ENCODE results near the gene YWHAG.
"Not testable (repeated sequence)": the region's sequence is repeated elsewhere in the genome, so short reads cannot be mapped to it uniquely, and the experiment has no call there.

The YWHAG gene

GRCh38 chr7:76314740-76315139 is 44.1 kb downstream of the YWHAG start:
- H3K4me3 Mint-ChIP-seq, H3K36me3 Mint-ChIP-seq, DNase-seq, H3K27ac Mint-ChIP-seq, H3K9me3 Mint-ChIP-seq: not testable (repeated sequence)
- CTCF ChIA-PET: interaction anchor here (0.6 to 5.6 kb wide), 22 partner anchors 11 to 452 kb away, joined by 3 to 73 read pairs (median 4); partner anchors contain the start of genes HSPB1 and YWHAG
- peaks cover 15% of the 10 kb centered on the region for H3K27me3 Mint-ChIP-seq
- H3K4me1 Mint-ChIP-seq: peaks cover 31% of the 10 kb centered on the region

DNA sequence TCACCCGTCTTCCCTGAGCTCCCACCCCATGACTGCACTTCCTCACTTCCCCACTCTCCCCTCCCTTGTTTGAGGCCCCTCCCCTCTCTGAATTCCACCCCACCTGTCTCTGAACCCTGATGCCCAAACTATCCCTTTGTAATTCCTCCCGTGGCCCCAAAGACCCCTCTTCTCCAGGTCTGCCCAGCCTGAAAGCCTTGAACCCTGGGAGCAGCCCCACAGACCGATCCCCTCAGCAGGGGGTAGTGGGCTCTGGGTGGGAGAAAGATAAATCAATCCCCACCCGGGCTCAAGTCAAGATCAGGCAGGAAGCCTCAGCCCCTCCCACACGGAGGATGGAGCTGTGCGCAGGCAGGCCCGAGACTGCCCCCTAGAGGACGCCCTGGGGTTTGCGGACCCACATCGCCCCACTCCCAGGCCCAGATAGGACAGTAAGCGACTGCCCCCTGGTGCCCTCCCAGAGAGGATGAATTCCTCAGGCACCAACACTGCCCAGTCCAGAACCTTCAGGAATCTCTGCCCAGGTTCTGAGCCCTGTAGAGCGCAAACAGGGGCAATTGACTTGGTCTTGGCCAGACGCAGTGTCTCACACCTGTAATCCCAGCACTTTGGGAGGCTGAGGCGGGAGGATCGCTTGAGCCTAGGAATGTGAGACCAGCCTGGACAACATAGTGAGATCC is 44.6 kb downstream of the YWHAG start:
- H3K9me3 Mint-ChIP-seq: no peaks in the 10 kb centered on the region
- peak; percentile 97 for DNase-seq
- CTCF ChIA-PET: interaction anchor here (0.5 to 5.6 kb wide), 33 partner anchors 11 to 451 kb away, joined by 3 to 73 read pairs (median 4); partner anchors contain the start of genes HSPB1 and YWHAG
- no peak overlapping the region for H3K4me3 Mint-ChIP-seq
- H3K4me1 Mint-ChIP-seq: peaks cover 28% of the 10 kb centered on the region
- H3K27ac Mint-ChIP-seq: no peak overlapping the region
- peaks cover 6% of the 10 kb centered on the region for H3K36me3 Mint-ChIP-seq
- H3K27me3 Mint-ChIP-seq: peaks cover 15% of the 10 kb centered on the region

DNA sequence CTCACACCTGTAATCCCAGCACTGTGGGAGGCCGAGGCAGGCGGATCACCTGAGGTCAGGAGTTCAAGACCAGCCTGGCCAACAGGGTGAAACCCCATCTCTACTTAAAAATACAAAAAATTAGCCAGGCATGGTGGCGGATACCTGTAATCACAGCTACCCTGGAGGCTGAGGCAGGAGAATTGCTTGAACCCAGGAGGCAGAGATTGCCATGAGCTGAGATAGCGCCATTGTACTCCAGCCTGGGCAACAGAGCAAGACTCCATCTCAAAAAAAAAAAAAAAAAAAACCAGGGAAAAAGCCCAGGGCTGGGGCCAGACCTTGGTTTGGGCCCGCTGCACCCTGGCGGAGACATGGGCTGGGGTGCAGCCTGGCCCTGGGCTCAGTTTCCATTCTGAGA is 47.0 kb downstream of the YWHAG start:
- not testable (repeated sequence) for H3K27ac Mint-ChIP-seq, DNase-seq, H3K9me3 Mint-ChIP-seq, H3K4me3 Mint-ChIP-seq, H3K36me3 Mint-ChIP-seq
- Mint-ChIP-seq H3K27me3 (peaks cover 15% of the 10 kb centered on the region), H3K4me1 (peaks cover 12% of the 10 kb centered on the region)
- CTCF ChIA-PET: interaction anchor here (2.4 to 5.6 kb wide), 2 partner anchors 14 to 134 kb away, joined by 10 to 73 read pairs; no protein-coding TSS in a partner anchor

GRCh38 chr7:76310102-76310957 is 48.5 kb downstream of the YWHAG start:
- Mint-ChIP-seq H3K4me3 (no peak overlapping the region), H3K27ac (no peak overlapping the region), H3K9me3 (no peaks in the 10 kb centered on the region), H3K36me3 (no peaks in the 10 kb centered on the region), H3K27me3 (peaks cover 15% of the 10 kb centered on the region), H3K4me1 (peaks cover 12% of the 10 kb centered on the region)
- DNase-seq: no peak
- CTCF ChIA-PET: interaction anchor here (1.0 to 5.6 kb wide), 2 partner anchors 19 to 133 kb away, joined by 3 to 73 read pairs; no protein-coding TSS in a partner anchor

- not testable (repeated sequence) for H3K4me3 Mint-ChIP-seq, H3K27ac Mint-ChIP-seq, H3K36me3 Mint-ChIP-seq, H3K9me3 Mint-ChIP-seq, DNase-seq
- peaks cover 15% of the 10 kb centered on the region for H3K27me3 Mint-ChIP-seq
- peaks cover 12% of the 10 kb centered on the region for H3K4me1 Mint-ChIP-seq
- CTCF ChIA-PET: interaction anchor here (1.2 kb wide), 1 partner anchor 9 kb away, joined by 3 read pairs; no protein-coding TSS in a partner anchor
Measured at GRCh38 chr7:76309341-76310101, 49.3 kb downstream of the YWHAG start.

DNA sequence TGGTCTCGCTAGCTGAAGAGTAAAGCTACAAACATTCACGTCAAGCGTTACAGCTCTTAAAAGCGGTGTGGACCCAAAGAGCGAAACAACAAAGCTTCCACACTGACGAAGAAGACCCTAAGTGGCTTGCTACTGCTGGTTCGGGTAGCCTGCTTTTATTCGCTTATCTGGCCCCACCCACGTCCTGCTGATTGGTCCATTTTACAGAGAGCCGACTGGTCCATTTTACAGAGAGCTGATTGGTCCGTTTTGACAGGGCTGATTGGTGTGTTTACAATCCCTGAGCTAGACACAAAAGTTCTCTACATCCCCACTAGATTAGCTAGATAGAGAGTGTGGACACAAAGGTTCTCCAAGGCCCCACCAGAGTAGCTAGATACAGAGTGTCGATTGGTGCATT is 49.9 kb downstream of the YWHAG start:
- H3K27ac Mint-ChIP-seq, H3K36me3 Mint-ChIP-seq, DNase-seq, H3K9me3 Mint-ChIP-seq, H3K4me3 Mint-ChIP-seq: not testable (repeated sequence)
- CTCF ChIA-PET: interaction anchor here (0.9 to 1.2 kb wide), 2 partner anchors 8 to 130 kb away, joined by 3 read pairs; no protein-coding TSS in a partner anchor
- Mint-ChIP-seq H3K27me3 (peaks cover 12% of the 10 kb centered on the region), H3K4me1 (peaks cover 12% of the 10 kb centered on the region)

DNA sequence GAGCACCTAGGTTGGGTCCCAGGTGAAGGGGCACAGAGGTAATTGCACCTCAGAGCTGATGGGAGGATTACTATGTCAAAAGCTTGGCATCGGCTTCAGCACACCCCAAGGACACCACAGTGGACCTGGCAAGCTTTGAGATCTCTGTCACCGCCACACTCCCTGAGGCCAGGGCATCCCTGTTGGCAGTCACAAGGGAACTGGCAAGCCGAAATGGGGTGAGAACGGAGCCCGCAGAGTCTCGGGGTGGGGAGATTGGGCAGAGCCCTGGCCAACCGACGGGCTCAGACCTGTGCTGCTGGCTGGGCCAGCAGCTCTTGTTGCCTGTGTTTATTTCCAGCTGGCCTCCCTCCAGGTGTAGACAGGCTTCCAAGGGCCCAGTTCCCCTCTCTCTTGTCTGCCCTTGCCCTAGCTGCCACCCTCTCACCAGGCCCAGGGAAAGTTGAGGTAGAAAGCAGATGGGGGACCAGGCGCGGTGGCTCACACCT is 53.9 kb downstream of the YWHAG start:
- H3K4me3 Mint-ChIP-seq: peak overlapping the region; percentile 85
- H3K36me3 Mint-ChIP-seq: peaks cover 1% of the 10 kb centered on the region
- CTCF ChIA-PET: interaction anchor here (3.5 to 6.5 kb wide), 2 partner anchors 10 to 13 kb away, joined by 26 to 33 read pairs; no protein-coding TSS in a partner anchor
- no peak for DNase-seq
- H3K27ac Mint-ChIP-seq: no peak overlapping the region
- peaks cover 40% of the 10 kb centered on the region for H3K27me3 Mint-ChIP-seq
- H3K4me1 Mint-ChIP-seq: peaks cover 21% of the 10 kb centered on the region
- H3K9me3 Mint-ChIP-seq: no peaks in the 10 kb centered on the region

GRCh38 chr7:76303202-76304147 is 55.3 kb downstream of the YWHAG start:
- H3K4me1 Mint-ChIP-seq: peaks cover 21% of the 10 kb centered on the region
- peak overlapping the region; percentile 85 for H3K4me3 Mint-ChIP-seq
- no peaks in the 10 kb centered on the region for H3K9me3 Mint-ChIP-seq
- peaks cover 1% of the 10 kb centered on the region for H3K36me3 Mint-ChIP-seq
- CTCF ChIA-PET: interaction anchor here (1.0 to 6.5 kb wide), 4 partner anchors 11 to 134 kb away, joined by 3 to 33 read pairs (median 16); no protein-coding TSS in a partner anchor
- H3K27ac Mint-ChIP-seq: peak overlapping the region; percentile 76
- H3K27me3 Mint-ChIP-seq: peaks cover 53% of the 10 kb centered on the region
- peak; percentile 81 for DNase-seq

GRCh38 chr7:76302347-76303201 is 56.2 kb downstream of the YWHAG start, which contains the start of gene HSPB1:
HSPB1 (plus strand) TSS chr7:76302673; CDS start chr7:76302713, 40 bp downstream.
- H3K27ac Mint-ChIP-seq: peak within 1 kb of the TSS; percentile 76
- H3K9me3 Mint-ChIP-seq: no peaks in the 10 kb centered on the region
- H3K4me1 Mint-ChIP-seq: peaks cover 21% of the 10 kb centered on the region
- peaks cover 59% of the 10 kb centered on the region for H3K27me3 Mint-ChIP-seq
- DNase-seq: peak; percentile 68
- peaks cover 1% of the 10 kb centered on the region for H3K36me3 Mint-ChIP-seq
- CTCF ChIA-PET: interaction anchor here (0.8 to 6.5 kb wide), 5 partner anchors 11 to 133 kb away, joined by 3 to 33 read pairs (median 5); no protein-coding TSS in a partner anchor
- H3K4me3 Mint-ChIP-seq: peak within 1 kb of the TSS; percentile 85

DNA sequence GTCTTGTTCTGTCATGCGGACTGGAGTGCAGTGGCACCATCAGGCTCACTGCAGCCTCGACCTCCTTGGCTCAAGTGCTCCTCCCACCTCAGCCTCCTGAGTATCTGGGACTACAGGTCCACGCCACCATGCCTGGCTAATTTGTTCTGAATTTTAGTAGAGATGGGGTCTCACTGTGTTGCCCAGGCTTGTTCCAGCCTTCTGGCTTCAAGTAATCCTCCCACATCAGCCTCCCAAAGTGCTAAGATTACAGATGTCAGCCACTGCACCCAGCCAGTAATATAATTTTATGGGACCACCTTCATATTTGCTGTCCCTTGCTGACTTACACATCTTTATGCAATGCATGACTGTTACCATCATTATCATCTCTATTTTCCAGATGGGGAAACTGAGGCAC is 57.8 kb downstream of the YWHAG start:
- CTCF ChIA-PET: interaction anchor here (1.0 to 6.5 kb wide), 2 partner anchors 8 to 14 kb away, joined by 3 to 33 read pairs; no protein-coding TSS in a partner anchor
- Mint-ChIP-seq H3K4me1 (peaks cover 21% of the 10 kb centered on the region), H3K4me3 (no peak overlapping the region), H3K27ac (no peak overlapping the region), H3K36me3 (peaks cover 1% of the 10 kb centered on the region), H3K27me3 (peaks cover 65% of the 10 kb centered on the region), H3K9me3 (no peaks in the 10 kb centered on the region)
- no peak for DNase-seq

- Mint-ChIP-seq H3K4me1 (peaks cover 21% of the 10 kb centered on the region), H3K27me3 (peaks cover 65% of the 10 kb centered on the region), H3K4me3 (no peak overlapping the region), H3K9me3 (no peaks in the 10 kb centered on the region), H3K27ac (no peak overlapping the region), H3K36me3 (peaks cover 1% of the 10 kb centered on the region)
- CTCF ChIA-PET: interaction anchor here (1.0 to 6.5 kb wide), 2 partner anchors 9 to 14 kb away, joined by 3 to 33 read pairs; no protein-coding TSS in a partner anchor
- DNase-seq: no peak
Measured at GRCh38 chr7:76300166-76300731, 58.5 kb downstream of the YWHAG start.

Data from activated naive CD4-positive, alpha-beta T cell treated with anti-CD3 and anti-CD28 coated beads, Interleukin-2, amount 10 ng/mL, durations not matched to agents 7 days and 5 days (primary cell).